HG02938 (cell line): ENCODE results near the gene DCPS.
"Not testable (repeated sequence)": the region's sequence is repeated elsewhere in the genome, so short reads cannot be mapped to it uniquely, and the experiment has no call there.

Experiments used
- ATAC-seq: cut with Tn5 transposase; IDR thresholded peaks from one replicate; pipeline ENCODE4 v1.9.1; 2021; ENCODE audit warnings: mild to moderate bottlenecking, moderate library complexity; ENCODE audit not compliant: unreplicated experiment

DCPS gene

DNA sequence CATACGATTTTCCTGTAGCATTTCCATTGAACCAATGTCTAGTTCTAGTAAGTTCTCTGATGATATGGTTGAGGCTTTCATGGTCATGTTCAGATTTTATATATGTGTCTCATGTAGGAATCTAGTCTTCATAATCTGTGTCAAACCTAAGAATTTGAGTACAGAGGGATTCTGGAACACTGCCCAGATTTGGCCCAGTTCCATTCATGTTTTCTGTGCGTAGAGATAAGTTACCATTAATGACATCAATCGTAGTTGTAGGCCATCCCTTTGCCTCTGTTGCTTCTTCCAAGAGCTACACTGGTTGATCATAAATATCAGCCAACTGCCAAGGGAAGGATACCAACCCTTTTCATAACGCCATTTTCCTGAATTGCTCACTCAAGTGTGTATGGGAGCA lies 74.9 kb downstream of the DCPS start:
- no peak for ATAC-seq

DNA sequence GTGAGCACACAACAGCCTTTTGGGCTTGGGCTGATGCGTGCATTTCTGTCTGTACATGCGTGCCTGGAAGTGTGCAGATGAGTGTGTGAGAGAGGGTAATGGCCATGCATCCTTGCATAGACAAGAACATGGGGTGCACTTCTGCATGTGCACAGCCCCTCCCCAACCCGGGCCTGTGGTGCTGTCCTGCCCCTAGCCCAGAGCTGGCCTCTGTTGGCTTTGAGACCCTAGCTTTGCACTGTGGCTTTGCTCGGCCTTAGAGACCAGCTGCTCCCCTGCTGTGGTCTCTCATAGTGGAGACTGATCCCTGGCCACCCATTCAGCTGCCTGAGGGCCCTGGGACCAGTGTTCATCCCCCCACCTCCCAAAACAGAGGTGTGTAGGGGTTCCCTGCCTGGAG lies 77.0 kb downstream of the DCPS start:
- ATAC-seq: no peak

DNA sequence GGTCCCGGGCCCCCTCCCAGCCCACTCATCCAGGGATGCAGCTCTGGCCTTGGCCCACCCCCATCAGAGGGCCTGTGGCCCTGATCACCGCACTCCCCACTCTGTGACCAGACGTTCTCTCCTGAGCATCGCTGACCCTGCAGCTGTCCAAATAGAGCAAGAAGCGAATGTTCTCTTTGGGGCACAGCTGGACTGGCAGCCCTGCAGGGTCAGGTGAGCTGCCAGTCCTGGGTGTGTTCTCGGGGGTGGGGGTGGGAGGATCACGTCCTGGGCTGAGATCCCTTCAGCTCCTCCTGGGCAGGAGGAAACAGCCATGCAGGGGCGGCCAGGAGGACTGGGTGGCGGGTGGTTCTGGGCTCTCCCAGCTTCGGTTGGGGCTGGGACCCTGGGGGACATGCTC lies 78.1 kb downstream of the DCPS start:
- ATAC-seq: not testable (repeated sequence)

DNA sequence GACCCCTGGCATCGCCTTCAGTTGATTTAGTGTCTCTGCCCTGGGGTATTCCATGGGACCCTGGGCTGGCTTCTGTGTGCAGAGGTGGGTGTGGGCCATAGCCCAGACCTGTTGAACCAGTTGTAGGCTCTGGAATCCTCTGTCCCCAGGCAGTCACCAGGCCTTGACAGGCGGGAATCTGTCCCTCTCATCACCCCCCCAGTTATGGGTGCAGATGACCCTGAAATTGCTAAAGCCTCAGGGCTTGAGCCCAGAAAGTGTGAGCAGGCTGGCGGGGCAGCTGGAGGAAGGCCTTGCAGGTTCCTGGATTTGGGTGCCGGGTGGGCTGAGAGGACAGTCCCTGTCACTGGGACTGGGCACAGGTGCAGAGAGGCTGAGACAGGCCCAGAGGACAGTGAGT lies 78.8 kb downstream of the DCPS start:
- ATAC-seq: not testable (repeated sequence)

DNA sequence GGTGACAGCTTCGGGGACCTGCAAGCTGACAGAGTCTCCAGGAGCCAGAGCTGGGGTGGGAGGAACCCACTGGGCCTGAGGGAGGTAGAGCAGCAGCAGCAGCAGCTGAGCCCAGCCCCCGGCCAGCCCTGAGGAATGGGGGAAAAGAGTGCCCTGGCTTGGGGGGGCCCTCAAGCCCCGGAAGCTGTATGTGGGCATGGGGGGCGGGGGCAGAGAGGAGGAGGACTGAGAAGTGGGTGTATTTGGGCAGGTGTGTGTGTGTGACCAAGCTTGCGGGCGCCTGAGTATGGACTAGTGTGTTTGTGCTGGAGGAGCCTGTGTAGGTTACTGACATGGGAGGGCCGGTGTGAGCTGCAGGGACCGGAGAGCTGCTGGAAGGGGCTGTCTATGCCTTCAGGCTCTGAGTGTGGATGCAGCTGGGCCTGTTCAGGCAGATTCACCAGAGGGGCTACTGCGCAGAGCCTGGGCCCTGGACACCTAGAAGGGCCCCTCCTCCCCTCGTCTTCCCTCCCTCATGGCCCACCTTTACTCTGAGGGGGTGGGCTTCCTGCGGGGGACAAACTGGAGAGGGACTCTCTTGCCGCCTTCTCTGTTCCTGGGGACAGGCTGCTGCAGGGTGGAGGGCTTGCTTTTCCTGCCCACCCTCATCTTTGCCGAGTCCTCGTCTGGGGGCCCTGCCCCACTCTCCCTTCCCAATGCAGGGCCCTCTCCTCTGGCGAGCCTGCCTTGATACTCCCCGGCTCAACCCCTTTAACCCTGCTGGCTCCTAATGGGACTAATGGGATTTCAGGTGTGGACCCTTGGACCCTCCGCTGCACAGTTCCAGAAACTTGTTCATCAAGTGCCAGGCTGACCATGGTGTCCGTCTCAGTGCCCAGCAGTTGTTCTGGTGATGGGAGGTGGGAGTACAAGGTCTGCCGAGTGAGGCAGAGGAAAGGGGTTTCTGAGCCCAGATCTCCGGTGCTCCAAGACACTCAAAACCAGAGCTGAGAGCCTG lies 79.8 kb downstream of the DCPS start:
- no peak for ATAC-seq

DNA sequence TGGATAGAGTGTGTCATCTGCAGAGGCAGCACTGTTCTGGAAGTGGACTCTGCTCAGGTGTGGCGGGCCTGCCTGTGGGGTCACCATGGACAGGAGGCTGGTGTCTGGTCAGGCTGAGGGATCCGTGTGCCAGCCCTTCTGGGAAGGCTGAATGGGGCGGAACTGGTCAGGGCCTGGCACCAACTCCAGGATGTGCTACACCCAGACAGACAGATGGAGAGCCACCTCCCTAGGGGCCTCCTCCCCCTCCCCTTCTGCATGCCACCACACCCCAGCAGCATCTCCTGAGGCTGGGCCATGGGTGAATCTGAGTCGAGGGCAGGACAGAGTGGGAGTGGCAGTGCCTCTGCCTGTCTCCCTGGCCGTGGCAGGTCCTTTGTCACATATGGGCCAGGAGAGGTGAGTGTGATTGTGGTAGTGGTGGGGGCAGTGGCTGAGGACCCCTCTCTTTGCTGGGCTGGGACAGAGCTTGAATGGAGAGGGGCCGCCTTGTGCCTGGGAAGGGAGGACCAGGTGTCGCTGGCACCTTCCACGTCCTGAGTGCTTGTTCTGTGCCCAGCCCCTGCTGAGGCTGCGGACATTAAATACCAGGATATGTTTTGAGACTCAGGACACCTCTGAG lies 80.7 kb downstream of the DCPS start:
- ATAC-seq: no peak

DNA sequence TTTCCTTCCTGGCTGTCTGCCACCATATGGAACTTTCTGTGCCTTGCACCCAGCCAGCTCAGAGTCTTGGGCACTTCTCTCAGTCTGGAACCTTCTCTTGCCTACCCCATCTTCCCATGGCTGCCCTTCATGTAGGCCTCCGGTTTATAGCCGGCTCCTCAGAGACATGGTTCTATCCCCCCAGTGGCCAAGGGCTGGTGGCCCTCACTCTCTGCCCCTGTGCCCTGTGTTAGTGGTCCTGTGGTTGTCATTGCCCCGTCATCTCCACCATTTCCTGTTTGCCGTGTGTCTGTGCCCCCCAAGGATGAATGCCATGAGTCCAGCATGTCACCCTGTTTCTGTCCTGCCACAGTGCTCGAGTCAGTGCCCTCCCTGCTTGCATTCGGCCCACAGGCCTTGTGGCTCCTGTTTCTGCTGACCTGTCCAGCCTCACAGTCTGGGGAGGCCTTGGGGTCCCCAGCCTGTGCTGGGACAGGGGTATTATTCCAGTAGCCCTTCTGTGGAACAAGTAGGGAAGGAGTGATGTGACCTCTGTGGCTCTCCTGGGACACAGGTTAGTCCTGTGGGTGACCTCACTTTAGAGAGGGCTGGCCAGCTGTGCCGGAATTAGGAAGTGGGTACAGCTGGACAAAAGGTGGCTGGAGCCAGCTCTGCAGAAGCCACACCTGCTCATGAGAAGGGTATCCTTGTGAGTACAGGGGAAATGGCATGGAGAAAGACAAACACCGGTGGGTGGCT lies 82.3 kb downstream of the DCPS start:
- ATAC-seq: no peak

DNA sequence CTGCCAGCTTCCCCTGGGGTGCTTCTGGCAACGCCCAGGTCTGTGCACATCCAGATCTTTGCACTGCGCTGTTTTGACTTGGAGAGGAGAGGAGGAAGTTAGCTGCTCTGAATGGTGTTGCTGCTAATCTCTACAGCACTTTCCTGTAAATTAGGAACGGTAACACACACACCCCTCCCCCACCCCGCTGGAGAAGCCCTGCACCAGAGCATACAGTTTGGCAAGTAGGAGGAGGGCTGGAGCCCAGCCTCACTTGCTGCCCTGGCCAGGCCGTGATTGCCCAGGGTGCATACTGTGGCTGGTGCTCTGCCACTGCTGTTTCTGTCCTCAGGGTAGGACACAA lies 82.8 kb downstream of the DCPS start:
- not testable (repeated sequence) for ATAC-seq

DNA sequence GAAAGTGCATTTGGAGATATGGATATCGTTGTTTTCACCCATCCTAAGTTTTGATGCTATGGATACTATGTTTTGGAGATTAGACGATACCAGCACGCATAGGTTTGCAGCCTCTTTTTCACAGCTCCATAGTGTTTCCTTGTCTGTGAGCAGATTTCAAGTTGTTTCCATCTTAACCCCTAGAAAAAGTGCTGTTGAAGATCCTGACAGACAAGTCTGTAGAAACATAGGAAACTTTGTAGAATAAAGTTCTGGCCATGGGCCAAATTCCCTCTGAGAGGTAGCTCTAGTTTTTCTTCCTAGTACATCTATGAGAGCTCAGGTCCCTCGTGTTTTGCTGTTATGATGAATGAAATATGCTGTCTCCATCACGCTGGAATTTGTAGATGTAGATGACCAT lies 84.0 kb downstream of the DCPS start:
- ATAC-seq: no peak

DNA sequence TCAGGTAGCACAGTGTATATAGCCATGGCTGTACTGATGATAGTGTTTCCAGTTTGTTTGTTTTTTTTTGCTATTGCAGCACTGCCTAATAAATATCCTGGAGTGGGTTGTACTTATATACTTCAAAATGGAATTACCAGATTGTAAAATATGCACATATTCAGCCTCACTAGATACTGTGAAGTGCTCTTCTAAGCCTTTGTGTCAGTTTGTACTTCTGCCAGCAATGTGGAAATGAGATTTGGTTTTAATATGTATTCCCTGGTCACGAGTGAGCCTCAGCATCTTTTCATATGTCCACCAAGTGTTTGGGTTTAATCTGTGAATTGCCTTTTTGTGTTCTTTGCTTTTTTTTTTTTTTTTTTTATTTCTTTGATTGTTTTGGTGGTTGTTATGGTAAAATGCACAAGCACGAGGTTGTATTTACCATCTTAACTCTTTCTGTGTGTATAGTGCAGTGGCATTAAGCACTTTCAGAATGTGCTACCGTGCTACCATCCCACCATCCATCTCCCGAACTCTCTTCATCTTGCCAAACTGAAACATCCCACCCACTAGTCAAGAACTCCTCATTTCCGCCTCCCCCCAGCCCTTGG lies 86.5 kb downstream of the DCPS start:
- no peak for ATAC-seq

DNA sequence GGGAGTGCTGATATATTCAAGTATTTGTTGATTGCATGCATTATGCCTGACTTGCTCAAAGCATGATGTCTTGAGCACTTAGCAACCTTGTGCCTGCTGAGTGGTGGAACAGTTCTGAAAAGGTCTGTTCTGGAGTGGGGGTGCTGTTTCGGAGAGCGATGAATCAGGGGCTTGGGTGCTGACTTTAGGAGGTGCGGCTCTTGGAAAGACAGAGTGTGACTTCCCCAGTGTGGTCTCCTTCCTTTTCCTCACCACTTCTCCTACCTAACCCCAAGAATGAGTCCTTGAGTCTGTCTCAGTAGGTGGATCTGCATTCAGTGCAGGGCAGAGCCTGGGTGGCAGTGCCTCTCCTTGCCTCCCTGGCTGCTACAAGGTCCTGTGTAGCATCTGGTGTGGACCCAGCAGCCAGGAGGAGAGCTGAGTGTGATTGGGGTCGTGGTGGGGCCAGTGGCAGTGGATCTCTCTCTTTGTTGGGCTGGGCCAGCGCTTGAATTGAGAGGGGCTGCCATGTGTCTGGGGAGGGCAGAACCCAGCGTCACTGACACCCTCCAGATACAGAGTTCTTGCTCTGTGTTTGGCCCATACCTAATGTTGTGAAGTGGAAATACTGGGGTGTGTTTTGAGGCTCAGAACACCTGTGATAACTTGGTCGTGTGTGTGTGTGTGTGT lies 87.6 kb downstream of the DCPS start:
- ATAC-seq: no peak

DNA sequence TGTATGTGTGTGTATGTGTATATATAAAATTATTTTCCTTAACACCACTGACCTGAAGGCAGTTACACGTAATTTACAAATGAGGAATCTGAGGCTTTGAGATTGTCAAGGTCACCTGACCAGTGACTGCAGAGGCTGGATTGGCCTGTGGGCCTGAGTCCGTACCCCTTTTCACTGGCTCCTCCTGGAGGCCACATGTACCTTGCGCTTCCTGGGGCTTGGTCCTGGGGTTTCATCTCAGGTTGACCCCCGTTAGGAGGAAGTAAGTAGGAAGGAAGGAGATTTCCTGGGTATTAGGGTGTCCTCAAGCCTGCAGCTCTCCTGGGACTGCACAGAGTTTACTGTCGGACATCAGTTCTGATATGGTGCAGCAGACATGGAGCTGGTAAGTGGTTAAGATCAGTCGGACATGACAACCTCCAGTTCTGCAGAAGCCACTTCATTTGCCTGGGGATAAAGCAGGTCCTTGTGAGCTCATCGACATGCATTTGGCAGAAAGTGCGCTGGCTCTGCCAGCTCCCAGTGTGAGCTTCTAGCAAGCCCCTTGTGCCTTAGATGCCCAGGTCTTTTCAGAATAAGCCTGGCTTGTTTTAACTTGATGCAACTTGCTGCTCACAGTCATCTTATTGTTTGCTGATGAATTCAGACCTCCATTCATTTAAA lies 88.2 kb downstream of the DCPS start:
- ATAC-seq: peak; percentile 84

DNA sequence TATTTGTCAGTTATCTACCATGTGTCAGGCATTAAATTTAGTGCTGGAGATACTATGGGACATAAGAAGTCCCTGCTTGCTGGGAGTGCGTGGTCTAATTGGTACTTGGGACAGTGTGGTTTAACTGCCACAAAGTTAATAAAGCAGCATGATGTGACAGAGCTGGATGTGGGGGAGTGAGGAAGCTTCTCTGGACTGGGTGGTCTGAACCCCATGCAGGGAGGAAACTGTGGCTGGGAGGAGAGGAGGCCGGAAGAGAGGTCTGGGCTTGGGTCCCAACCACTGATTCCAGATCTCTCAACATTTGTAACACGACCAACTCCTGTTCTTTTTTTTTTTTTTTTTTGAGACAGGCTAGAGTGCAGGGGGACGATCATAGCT lies 88.8 kb downstream of the DCPS start:
- ATAC-seq: peak; percentile 26

DNA sequence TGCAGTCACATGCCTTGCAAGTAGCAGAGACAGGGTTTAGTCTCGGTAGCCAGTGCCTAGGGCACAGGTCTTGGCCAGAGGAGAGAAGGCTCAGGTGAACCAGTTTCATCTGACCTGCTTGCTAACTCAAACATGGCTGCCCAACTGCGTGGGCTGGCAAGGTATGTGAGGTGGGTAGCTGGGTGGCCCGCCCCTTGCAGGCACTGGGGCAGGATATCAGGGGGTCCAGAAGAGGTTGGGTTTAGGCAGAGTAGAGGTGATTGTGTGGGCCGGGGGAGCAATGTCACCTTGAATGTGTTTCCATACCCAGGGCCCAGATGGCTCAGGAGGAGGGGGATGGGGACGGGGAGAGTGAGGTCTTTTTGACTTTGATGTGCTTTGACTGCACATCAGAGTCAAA lies 89.3 kb downstream of the DCPS start:
- no peak for ATAC-seq

DNA sequence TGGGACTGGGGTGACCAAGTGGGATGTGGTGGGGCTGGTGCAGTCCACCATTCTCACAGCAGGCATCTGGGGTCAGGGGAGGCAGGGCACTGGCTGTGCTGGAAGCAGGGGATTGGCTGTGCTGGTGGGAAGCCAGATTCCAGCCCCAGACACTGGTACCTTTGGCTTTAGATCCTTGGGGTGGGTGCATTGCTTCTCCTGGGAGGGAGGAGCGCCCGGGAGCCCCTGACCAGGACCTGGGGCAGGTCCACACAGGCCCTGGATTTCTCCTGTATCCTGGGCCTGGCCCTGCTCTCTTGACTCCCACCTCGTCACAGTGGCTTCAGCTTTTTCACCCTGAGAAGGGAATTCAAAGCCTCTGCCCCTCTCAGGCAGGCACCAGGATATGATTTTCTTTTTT lies 90.2 kb downstream of the DCPS start:
- ATAC-seq: no peak

DNA sequence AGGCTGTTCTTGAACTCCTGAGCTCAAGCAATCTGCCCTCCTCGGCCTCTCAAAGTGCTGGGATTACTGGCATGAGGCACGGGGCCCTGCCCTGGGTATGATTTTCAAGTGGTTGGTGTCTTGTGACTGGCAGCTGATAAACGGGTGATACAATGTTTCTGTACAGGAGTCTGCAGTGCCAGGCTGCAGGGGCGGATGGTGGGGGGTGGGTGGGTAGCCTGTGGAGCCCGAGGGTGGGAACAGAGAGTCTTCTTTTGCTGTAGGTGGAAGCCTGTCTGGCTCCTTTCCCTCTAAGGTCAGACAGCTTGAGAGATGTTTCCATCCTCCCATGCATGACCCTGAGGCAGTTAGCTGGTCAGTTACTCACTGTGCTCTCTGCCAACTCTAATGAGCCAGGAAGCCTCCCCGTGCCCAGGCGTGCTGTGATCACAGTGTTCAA lies 90.8 kb downstream of the DCPS start:
- not testable (repeated sequence) for ATAC-seq
